DOHH2 (cell line): ENCODE data around the gene PCCB.

Experiments
- EZH2phosphoT487 ChIP-seq: fragments of 200-600 bp; sonication (generic); IDR thresholded peaks from 2 replicates; pipeline ENCODE4 v1.6.1; 2017; ENCODE audit warnings: borderline replicate concordance, mild to moderate bottlenecking, antibody characterized with exemption, low read length, moderate library complexity, mixed read lengths
- TF ChIP-seq, protein P1 (sequence below): fragments of 200-600 bp; sonication (generic); IDR thresholded peaks from one replicate; pipeline ENCODE4 v1.5.1; 2014; ENCODE audit warnings: antibody characterized with exemption, mild to moderate bottlenecking, low read depth, low read length; ENCODE audit not compliant: poor library complexity, severe bottlenecking

- TF ChIP-seq, protein P1, sequence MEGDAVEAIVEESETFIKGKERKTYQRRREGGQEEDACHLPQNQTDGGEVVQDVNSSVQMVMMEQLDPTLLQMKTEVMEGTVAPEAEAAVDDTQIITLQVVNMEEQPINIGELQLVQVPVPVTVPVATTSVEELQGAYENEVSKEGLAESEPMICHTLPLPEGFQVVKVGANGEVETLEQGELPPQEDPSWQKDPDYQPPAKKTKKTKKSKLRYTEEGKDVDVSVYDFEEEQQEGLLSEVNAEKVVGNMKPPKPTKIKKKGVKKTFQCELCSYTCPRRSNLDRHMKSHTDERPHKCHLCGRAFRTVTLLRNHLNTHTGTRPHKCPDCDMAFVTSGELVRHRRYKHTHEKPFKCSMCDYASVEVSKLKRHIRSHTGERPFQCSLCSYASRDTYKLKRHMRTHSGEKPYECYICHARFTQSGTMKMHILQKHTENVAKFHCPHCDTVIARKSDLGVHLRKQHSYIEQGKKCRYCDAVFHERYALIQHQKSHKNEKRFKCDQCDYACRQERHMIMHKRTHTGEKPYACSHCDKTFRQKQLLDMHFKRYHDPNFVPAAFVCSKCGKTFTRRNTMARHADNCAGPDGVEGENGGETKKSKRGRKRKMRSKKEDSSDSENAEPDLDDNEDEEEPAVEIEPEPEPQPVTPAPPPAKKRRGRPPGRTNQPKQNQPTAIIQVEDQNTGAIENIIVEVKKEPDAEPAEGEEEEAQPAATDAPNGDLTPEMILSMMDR = no peak
- no peak for TF ChIP-seq EZH2phosphoT487
Measured at GRCh38 chr3:136209921-136210320, 40.2 kb upstream of the PCCB start.
